Esophagus squamous epithelium (tissue), 4 donors: ENCODE results near the gene NFS1.

Source experiments
- CTCF ChIP-seq, 6 experiments: fragments of 450-650 bp in 4 of 6; fragments of 200-600 bp in 2 of 6; sonication (generic) in 2 of 6; IDR thresholded peaks; one replicate each; pipeline ENCODE4 v1.5.1; 2016 to 2019; ENCODE audit warnings: antibody characterized with exemption in 6 of 6, mild to moderate bottlenecking in 4 of 6, moderate library complexity in 4 of 6
- POLR2A ChIP-seq, 4 donors: fragments of 450-650 bp; IDR thresholded peaks; one replicate each; pipeline ENCODE4 v1.6.1; 2017; ENCODE audit warnings: antibody characterized with exemption in 4 of 4, mild to moderate bottlenecking in 4 of 4, moderate library complexity in 3 of 4

GRCh38 chr20:35625584-35626385, 73.4 kb downstream of the NFS1 start:
- TF ChIP-seq POLR2A (IDR thresholded peaks at IDR 0.05) (no peak), CTCF (IDR thresholded peaks at IDR 0.05) (no peak)
